NCI-H2171 (cell line): ENCODE measurements around the gene ARHGAP32.

Source experiments
- DNase-seq: peaks from one replicate; lab custom pipeline; 2025; lab: John Stamatoyannopoulos, UW

The ARHGAP32 gene

GRCh38 chr11:129192150-129192549, at the start of gene ARHGAP32:
TSS of gene ARHGAP32 (minus strand) at chr11:129192325. CDS start at chr11:129192198, 127 bp downstream.
- no peak for DNase-seq

GRCh38 chr11:129239207-129239606, 47.1 kb upstream of the ARHGAP32 start:
- DNase-seq: no peak

DNA sequence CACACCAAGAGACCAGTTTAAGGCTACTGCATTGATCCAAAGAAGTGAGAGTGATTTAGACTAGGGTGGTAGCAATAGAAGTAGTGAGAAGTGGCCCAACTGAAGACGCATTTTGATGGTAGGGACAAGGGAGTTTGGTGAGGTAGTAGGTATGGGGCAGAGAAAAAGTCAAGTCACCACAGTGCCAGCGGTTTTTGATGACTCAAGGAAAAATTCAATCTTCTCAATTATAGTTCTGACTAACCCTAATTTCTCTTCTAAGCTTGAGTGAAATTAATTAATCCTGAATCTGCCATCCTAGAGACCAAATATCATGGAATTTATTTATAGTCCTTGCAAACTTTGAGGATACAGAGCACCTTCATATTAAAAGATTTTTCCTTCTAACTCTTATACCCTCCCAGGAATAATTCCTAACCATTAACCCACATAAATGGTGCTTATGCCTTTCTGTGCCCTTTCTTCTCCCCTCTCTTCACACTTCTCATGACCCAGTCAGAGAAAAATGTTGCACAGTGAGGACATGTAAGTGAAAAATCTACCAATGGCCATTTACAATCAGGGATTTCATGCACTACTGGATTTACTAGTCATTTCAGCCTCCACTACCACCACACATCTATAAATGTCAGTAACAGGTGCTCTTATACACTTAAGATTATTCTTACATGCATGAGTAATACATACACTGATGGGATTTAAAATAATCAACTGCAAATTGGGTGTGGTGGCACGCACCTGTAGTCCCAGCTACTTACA, 45.9 kb upstream of the ARHGAP32 start:
- no peak for DNase-seq

GRCh38 chr11:129237456-129237855, 45.3 kb upstream of the ARHGAP32 start:
- DNase-seq: no peak

- DNase-seq: no peak
These were observed 44.7 kb upstream of the ARHGAP32 start for GRCh38 chr11:129236850-129237249.

- no peak for DNase-seq
These were observed 42.9 kb upstream of the ARHGAP32 start for GRCh38 chr11:129234978-129235377.

DNA sequence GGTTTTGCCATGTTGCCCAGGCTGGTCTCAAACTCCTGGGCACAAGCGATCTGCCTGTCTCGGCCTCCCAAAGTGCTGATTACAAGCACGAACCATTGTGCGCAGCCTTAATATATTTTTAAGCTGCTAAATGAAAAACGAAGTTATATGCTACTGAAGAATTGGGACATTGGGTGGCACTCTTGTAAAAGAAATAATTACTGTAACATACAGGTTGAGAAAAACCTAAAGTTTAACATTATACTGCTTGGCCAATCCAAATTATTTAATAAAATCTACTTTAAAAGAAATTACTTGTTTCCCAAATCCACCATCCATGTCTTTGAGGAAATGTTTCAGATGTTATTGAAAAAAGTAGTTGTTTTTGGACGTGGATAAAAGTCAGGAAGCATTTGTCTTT, 37.9 kb upstream of the ARHGAP32 start:
- no peak for DNase-seq

DNA sequence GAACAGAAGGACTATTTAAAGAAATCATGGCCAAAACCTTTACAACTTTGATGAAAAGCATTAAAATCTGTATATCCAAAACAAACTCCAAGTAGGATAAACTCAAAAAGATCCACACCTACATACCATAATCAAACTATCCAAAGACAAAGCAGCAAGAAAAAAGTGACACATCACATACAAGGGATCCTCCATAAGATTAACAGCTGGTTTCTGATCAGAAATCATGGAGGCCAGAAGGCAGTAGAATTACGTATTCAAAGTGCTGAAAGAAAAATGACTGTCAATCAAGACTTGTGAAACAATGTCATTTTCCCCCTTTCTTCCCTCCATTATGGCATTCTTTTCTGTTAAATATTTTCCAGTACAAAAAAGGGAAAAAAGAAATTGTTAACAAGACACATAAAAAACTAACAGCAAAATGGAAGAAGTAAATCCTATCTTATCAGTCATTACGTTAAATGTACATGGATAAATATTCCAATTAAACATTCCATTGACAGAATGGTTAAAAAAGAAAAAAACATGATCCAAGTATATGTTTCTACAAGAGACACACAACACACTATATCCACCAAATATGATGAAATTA, 34.2 kb upstream of the ARHGAP32 start:
- no peak for DNase-seq

- no peak for DNase-seq
These were observed 33.1 kb upstream of the ARHGAP32 start for GRCh38 chr11:129225190-129225589.

DNA sequence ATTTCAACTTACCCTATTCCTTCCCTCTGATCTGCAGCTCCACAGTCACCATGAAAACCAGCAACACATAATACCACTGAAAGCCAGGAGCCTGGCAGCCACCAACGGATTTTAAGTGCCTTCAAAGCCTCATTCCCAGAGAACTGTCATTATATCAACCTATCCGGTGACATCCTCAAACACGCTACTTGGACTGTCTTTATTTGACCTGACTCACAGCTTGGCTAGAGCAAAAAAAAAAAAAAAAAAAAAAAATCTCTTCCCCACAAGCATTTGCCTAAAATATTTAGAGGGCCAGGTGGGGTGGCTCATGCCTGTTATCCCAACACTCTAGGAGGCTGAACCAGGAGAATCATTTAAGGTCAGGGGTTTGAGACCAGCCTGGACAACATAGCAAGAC, 32.4 kb upstream of the ARHGAP32 start:
- no peak for DNase-seq

- DNase-seq: no peak
These were observed 31.6 kb upstream of the ARHGAP32 start for GRCh38 chr11:129223701-129224149.

- DNase-seq: no peak
These were observed 31.1 kb upstream of the ARHGAP32 start for GRCh38 chr11:129223260-129223659.

DNA sequence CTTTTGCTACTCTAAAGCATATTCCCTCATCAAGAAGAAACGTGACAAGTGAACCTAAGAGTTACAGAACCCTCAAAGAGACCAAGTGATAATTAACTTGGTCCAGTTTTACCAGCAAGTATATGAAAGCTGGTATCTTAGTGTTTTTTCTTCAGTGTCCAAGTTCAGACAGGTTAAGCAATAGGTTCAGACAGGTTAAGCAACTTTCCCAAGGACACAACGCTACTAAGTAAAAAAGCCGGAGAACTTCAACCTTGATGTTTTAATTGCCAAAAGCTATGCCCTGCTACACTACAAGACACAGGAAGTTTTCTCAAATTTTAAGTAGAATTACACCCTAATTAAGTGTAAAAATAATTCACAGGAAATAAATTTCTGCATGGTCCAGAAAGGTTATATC, 30.0 kb upstream of the ARHGAP32 start:
- DNase-seq: no peak

- no peak for DNase-seq
These were observed 23.6 kb upstream of the ARHGAP32 start for GRCh38 chr11:129215506-129216245.

DNA sequence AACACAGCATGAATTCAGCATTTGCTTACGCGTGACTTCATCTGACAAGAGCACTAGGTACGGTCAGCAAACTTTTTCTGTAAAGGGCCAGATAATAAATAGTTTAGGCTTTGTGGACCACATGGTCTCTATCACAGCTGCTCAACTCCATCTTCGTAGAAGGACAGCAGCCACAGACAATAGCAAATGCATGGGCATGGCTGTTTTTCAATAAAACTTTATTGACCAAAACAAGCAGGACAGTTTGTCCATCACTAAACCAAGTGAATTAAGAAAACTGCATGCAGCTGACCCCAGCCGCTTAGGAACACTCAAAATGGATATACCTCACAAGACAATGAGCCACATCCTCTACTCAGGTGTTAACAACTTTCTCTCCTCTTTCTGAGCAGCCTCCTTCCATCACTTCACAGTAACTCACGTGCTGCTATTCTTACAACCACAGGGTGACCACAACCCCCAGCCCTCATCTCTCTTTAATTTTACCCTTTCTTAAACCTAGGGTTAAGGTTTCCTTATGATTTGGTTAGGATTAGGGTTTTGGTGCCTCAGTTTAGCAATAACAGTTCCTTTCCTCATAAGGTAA, 22.7 kb upstream of the ARHGAP32 start:
- no peak for DNase-seq

DNA sequence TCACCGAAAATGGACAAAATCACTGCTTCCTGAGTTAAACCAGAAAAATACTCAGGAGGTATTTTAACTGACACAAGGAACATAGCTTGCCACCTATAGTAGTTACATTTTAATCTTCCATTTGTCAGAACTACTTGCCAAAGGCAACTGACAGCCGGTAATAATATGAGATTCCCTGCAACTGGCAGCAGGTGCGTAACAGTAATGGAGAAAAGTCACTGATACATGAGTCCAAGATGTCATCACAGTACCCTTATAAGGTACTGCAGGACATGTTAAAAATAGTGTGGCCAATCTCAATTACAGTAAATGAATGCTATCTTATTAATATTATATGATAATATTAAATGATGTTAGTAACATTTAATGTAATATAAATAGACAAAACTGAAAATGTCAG, 21.1 kb upstream of the ARHGAP32 start:
- no peak for DNase-seq

GRCh38 chr11:129211397-129211796, 19.3 kb upstream of the ARHGAP32 start:
- DNase-seq: no peak

- DNase-seq: no peak
These were observed 18.7 kb upstream of the ARHGAP32 start for GRCh38 chr11:129210831-129211181.

GRCh38 chr11:129209891-129210830, 18.0 kb upstream of the ARHGAP32 start:
- DNase-seq: no peak

GRCh38 chr11:129208863-129209262, 16.7 kb upstream of the ARHGAP32 start:
- no peak for DNase-seq

- no peak for DNase-seq
These were observed 12.2 kb upstream of the ARHGAP32 start for GRCh38 chr11:129204150-129204838.
